ENCODE data around the gene ENTHD1.

Gene ENTHD1

GRCh38 chr22:39765046-39765445 lies 128.5 kb downstream of the ENTHD1 start:
- no peaks in the 10 kb centered on the region for H3K36me3 ChIP-seq (ENCODE audit: control insufficient read depth, insufficient read depth, low read length)
- no peak overlapping the region for H3K9ac ChIP-seq (ENCODE audit: low read depth, low read length)
- no peak overlapping the region for H3K4me3 ChIP-seq (ENCODE audit: low read depth, low read length)
- no peaks in the 10 kb centered on the region for H3K4me1 ChIP-seq (ENCODE audit: control insufficient read depth, insufficient read depth, low read length)
- H3K9me3 ChIP-seq (ENCODE audit: control insufficient read depth, insufficient read depth, low read length), result no peaks in the 10 kb centered on the region
- no peaks in the 10 kb centered on the region for H3K27me3 ChIP-seq (ENCODE audit: control insufficient read depth, insufficient read depth, low read length)

GRCh38 chr22:39763276-39763675 lies 130.3 kb downstream of the ENTHD1 start:
- H3K9ac ChIP-seq (ENCODE audit: low read depth, low read length), result no peak overlapping the region
- H3K27me3 ChIP-seq (ENCODE audit: control insufficient read depth, insufficient read depth, low read length), result no peaks in the 10 kb centered on the region
- no peaks in the 10 kb centered on the region for H3K4me1 ChIP-seq (ENCODE audit: control insufficient read depth, insufficient read depth, low read length)
- no peak overlapping the region for H3K4me3 ChIP-seq (ENCODE audit: low read depth, low read length)
- H3K9me3 ChIP-seq (ENCODE audit: control insufficient read depth, insufficient read depth, low read length), result no peaks in the 10 kb centered on the region
- H3K36me3 ChIP-seq (ENCODE audit: control insufficient read depth, insufficient read depth, low read length), result no peaks in the 10 kb centered on the region

GRCh38 chr22:39750759-39751158 lies 142.8 kb downstream of the ENTHD1 start:
- Histone ChIP-seq H3K9me3 (ENCODE audit: control insufficient read depth, insufficient read depth, low read length) (no peaks in the 10 kb centered on the region), H3K9ac (ENCODE audit: low read depth, low read length) (no peak overlapping the region), H3K4me3 (ENCODE audit: low read depth, low read length) (no peak overlapping the region), H3K36me3 (ENCODE audit: control insufficient read depth, insufficient read depth, low read length) (no peaks in the 10 kb centered on the region), H3K27me3 (ENCODE audit: control insufficient read depth, insufficient read depth, low read length) (no peaks in the 10 kb centered on the region), H3K4me1 (ENCODE audit: control insufficient read depth, insufficient read depth, low read length) (no peaks in the 10 kb centered on the region)

GRCh38 chr22:39748877-39749276 lies 144.7 kb downstream of the ENTHD1 start:
- Histone ChIP-seq H3K36me3 (ENCODE audit: control insufficient read depth, insufficient read depth, low read length) (no peaks in the 10 kb centered on the region), H3K9ac (ENCODE audit: low read depth, low read length) (no peak overlapping the region), H3K9me3 (ENCODE audit: control insufficient read depth, insufficient read depth, low read length) (no peaks in the 10 kb centered on the region), H3K4me1 (ENCODE audit: control insufficient read depth, insufficient read depth, low read length) (no peaks in the 10 kb centered on the region), H3K27me3 (ENCODE audit: control insufficient read depth, insufficient read depth, low read length) (no peaks in the 10 kb centered on the region), H3K4me3 (ENCODE audit: low read depth, low read length) (no peak overlapping the region)

GRCh38 chr22:39746600-39747262 lies 146.8 kb downstream of the ENTHD1 start:
- Histone ChIP-seq H3K36me3 (ENCODE audit: control insufficient read depth, insufficient read depth, low read length) (no peaks in the 10 kb centered on the region), H3K9me3 (ENCODE audit: control insufficient read depth, insufficient read depth, low read length) (no peaks in the 10 kb centered on the region), H3K4me1 (ENCODE audit: control insufficient read depth, insufficient read depth, low read length) (no peaks in the 10 kb centered on the region), H3K9ac (ENCODE audit: low read depth, low read length) (no peak overlapping the region), H3K27me3 (ENCODE audit: control insufficient read depth, insufficient read depth, low read length) (no peaks in the 10 kb centered on the region), H3K4me3 (ENCODE audit: low read depth, low read length) (no peak overlapping the region)

GRCh38 chr22:39745789-39746188 lies 147.8 kb downstream of the ENTHD1 start:
- Histone ChIP-seq H3K36me3 (ENCODE audit: control insufficient read depth, insufficient read depth, low read length) (no peaks in the 10 kb centered on the region), H3K4me1 (ENCODE audit: control insufficient read depth, insufficient read depth, low read length) (no peaks in the 10 kb centered on the region), H3K9ac (ENCODE audit: low read depth, low read length) (no peak overlapping the region), H3K9me3 (ENCODE audit: control insufficient read depth, insufficient read depth, low read length) (no peaks in the 10 kb centered on the region), H3K4me3 (ENCODE audit: low read depth, low read length) (no peak overlapping the region), H3K27me3 (ENCODE audit: control insufficient read depth, insufficient read depth, low read length) (no peaks in the 10 kb centered on the region)

GRCh38 chr22:39744353-39744752 lies 149.2 kb downstream of the ENTHD1 start:
- Histone ChIP-seq H3K36me3 (ENCODE audit: control insufficient read depth, insufficient read depth, low read length) (no peaks in the 10 kb centered on the region), H3K27me3 (ENCODE audit: control insufficient read depth, insufficient read depth, low read length) (no peaks in the 10 kb centered on the region), H3K4me1 (ENCODE audit: control insufficient read depth, insufficient read depth, low read length) (no peaks in the 10 kb centered on the region), H3K4me3 (ENCODE audit: low read depth, low read length) (no peak overlapping the region), H3K9ac (ENCODE audit: low read depth, low read length) (no peak overlapping the region), H3K9me3 (ENCODE audit: control insufficient read depth, insufficient read depth, low read length) (no peaks in the 10 kb centered on the region)

GRCh38 chr22:39743935-39744334 lies 149.6 kb downstream of the ENTHD1 start:
- no peaks in the 10 kb centered on the region for H3K27me3 ChIP-seq (ENCODE audit: control insufficient read depth, insufficient read depth, low read length)
- no peaks in the 10 kb centered on the region for H3K9me3 ChIP-seq (ENCODE audit: control insufficient read depth, insufficient read depth, low read length)
- H3K4me3 ChIP-seq (ENCODE audit: low read depth, low read length), result no peak overlapping the region
- no peaks in the 10 kb centered on the region for H3K36me3 ChIP-seq (ENCODE audit: control insufficient read depth, insufficient read depth, low read length)
- no peaks in the 10 kb centered on the region for H3K4me1 ChIP-seq (ENCODE audit: control insufficient read depth, insufficient read depth, low read length)
- H3K9ac ChIP-seq (ENCODE audit: low read depth, low read length), result no peak overlapping the region

GRCh38 chr22:39739338-39740027 lies 154.1 kb downstream of the ENTHD1 start:
- no peaks in the 10 kb centered on the region for H3K27me3 ChIP-seq (ENCODE audit: control insufficient read depth, insufficient read depth, low read length)
- H3K9me3 ChIP-seq (ENCODE audit: control insufficient read depth, insufficient read depth, low read length), result no peaks in the 10 kb centered on the region
- no peaks in the 10 kb centered on the region for H3K4me1 ChIP-seq (ENCODE audit: control insufficient read depth, insufficient read depth, low read length)
- no peak overlapping the region for H3K4me3 ChIP-seq (ENCODE audit: low read depth, low read length)
- H3K36me3 ChIP-seq (ENCODE audit: control insufficient read depth, insufficient read depth, low read length), result no peaks in the 10 kb centered on the region
- no peak overlapping the region for H3K9ac ChIP-seq (ENCODE audit: low read depth, low read length)

- H3K36me3 ChIP-seq (ENCODE audit: control insufficient read depth, insufficient read depth, low read length), result no peaks in the 10 kb centered on the region
- H3K9ac ChIP-seq (ENCODE audit: low read depth, low read length), result no peak overlapping the region
- no peak overlapping the region for H3K4me3 ChIP-seq (ENCODE audit: low read depth, low read length)
- no peaks in the 10 kb centered on the region for H3K9me3 ChIP-seq (ENCODE audit: control insufficient read depth, insufficient read depth, low read length)
- H3K4me1 ChIP-seq (ENCODE audit: control insufficient read depth, insufficient read depth, low read length), result no peaks in the 10 kb centered on the region
- no peaks in the 10 kb centered on the region for H3K27me3 ChIP-seq (ENCODE audit: control insufficient read depth, insufficient read depth, low read length)
Measured at GRCh38 chr22:39738746-39739145, 154.8 kb downstream of the ENTHD1 start.

GRCh38 chr22:39735776-39736175 lies 157.8 kb downstream of the ENTHD1 start:
- Histone ChIP-seq H3K9ac (ENCODE audit: low read depth, low read length) (no peak overlapping the region), H3K4me3 (ENCODE audit: low read depth, low read length) (no peak overlapping the region), H3K36me3 (ENCODE audit: control insufficient read depth, insufficient read depth, low read length) (no peaks in the 10 kb centered on the region), H3K9me3 (ENCODE audit: control insufficient read depth, insufficient read depth, low read length) (no peaks in the 10 kb centered on the region), H3K4me1 (ENCODE audit: control insufficient read depth, insufficient read depth, low read length) (no peaks in the 10 kb centered on the region), H3K27me3 (ENCODE audit: control insufficient read depth, insufficient read depth, low read length) (no peaks in the 10 kb centered on the region)

GRCh38 chr22:39734866-39735265 lies 158.7 kb downstream of the ENTHD1 start:
- Histone ChIP-seq H3K9me3 (ENCODE audit: control insufficient read depth, insufficient read depth, low read length) (no peaks in the 10 kb centered on the region), H3K4me3 (ENCODE audit: low read depth, low read length) (no peak overlapping the region), H3K36me3 (ENCODE audit: control insufficient read depth, insufficient read depth, low read length) (no peaks in the 10 kb centered on the region), H3K9ac (ENCODE audit: low read depth, low read length) (no peak overlapping the region), H3K27me3 (ENCODE audit: control insufficient read depth, insufficient read depth, low read length) (no peaks in the 10 kb centered on the region), H3K4me1 (ENCODE audit: control insufficient read depth, insufficient read depth, low read length) (no peaks in the 10 kb centered on the region)

Data from iPS-15b (cell line).